Activated T-cell treated with anti-CD3 and anti-CD28 coated beads, Interleukin-2, amount 50 U/mL, for 72 hours (primary cell): Measurements from ENCODE around the gene PLCG1. TPM values are rescaled to one million over a fixed set of nuclear protein-coding genes. Genes with fewer than 3 reads are reported as not detected.

ENCODE experiments used
- ATAC-seq, 2 donors: fragments of 150-1000 bp; cut with Tn5 transposase; replicated peaks in 1 of 2; 2 replicates each; pipeline ENCODE4 v1.10.0; 2021; ENCODE audit warnings: moderate library complexity in 2 of 2, mild to moderate bottlenecking in 1 of 2
- DNase-seq, 2 donors: peaks; one replicate each; pipeline ENCODE4 v3.0.0; 2021 to 2022; ENCODE audit warnings: mixed read lengths in 1 of 2
- H3K27ac Mint-ChIP-seq: one replicate; pipeline ENCODE4 v1.8.0; 2022; ENCODE audit warnings: mild to moderate bottlenecking, moderate library complexity, mixed read lengths
- H3K27me3 Mint-ChIP-seq: one replicate; pipeline ENCODE4 v1.8.0; 2022; ENCODE audit warnings: low read depth, mixed read lengths
- H3K36me3 Mint-ChIP-seq, 2 donors: one replicate each; pipeline ENCODE4 v1.8.0; 2022; ENCODE audit warnings: mixed read lengths in 2 of 2, mild to moderate bottlenecking in 1 of 2; ENCODE audit not compliant: insufficient read depth in 2 of 2
- H3K4me1 Mint-ChIP-seq: one replicate; pipeline ENCODE4 v1.8.0; 2022; ENCODE audit warnings: low read depth, mixed read lengths
- H3K4me3 Mint-ChIP-seq, 2 donors: one replicate each; pipeline ENCODE4 v1.8.0; 2022; ENCODE audit warnings: mild to moderate bottlenecking in 2 of 2, mixed read lengths in 2 of 2, moderate library complexity in 2 of 2
- H3K9me3 Mint-ChIP-seq, 2 donors: one replicate each; pipeline ENCODE4 v1.8.0; 2022; ENCODE audit warnings: mixed read lengths in 2 of 2
- total RNA-seq, 2 donors: library from RNA; stranded (reverse); gene quantifications; one replicate each; pipeline ENCODE4 v1.2.3, GENCODE V29; 2022

The PLCG1 gene
- 100 to 1,000 TPM; 177 to 221 TPM for total RNA-seq

GRCh38 chr20:41136680-41137613, at the start of gene PLCG1:
Gene PLCG1, plus strand, starts transcription at chr20:41137543. Its CDS starts 99 bp downstream, at chr20:41137642.
- Mint-ChIP-seq H3K4me3 (peak within 1 kb of the TSS; percentile 85 to 86), H3K36me3 (no peaks in the 10 kb centered on the region), H3K27me3 (no peaks in the 10 kb centered on the region), H3K9me3 (no peaks in the 10 kb centered on the region), H3K27ac (peak within 1 kb of the TSS; percentile 91), H3K4me1 (peaks cover 79% of the 10 kb centered on the region)
- ATAC-seq (peak; percentile 65 to 70), DNase-seq (peak; percentile 89 to 91)

DNA sequence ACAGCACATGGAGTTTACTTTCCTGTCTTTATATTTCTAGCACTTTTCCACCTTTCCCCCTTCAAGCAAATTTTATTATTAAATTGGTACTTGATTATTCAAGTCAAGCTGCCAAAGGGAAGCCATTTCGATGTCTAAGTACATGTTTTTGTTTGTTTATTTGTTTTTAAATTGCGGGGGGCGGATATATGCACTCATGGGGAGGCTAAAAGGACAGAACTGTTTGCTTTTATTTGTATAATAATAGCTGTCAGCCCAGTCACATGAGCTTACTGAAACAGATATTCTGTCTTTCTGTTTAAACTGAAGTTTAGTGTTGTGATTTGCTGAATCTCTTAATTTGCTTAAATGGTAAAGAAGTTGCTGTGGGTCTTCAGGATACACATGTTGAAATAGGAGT, 49.6 kb upstream of the PLCG1 start:
- Mint-ChIP-seq H3K36me3 (peaks cover 6 to 24% of the 10 kb centered on the region in 2 donors), H3K27ac (peak overlapping the region; percentile 31), H3K4me3 (no peak overlapping the region), H3K4me1 (peaks cover 17% of the 10 kb centered on the region), H3K9me3 (no peaks in the 10 kb centered on the region), H3K27me3 (no peaks in the 10 kb centered on the region)
- no peak for ATAC-seq
- DNase-seq: no peak

DNA sequence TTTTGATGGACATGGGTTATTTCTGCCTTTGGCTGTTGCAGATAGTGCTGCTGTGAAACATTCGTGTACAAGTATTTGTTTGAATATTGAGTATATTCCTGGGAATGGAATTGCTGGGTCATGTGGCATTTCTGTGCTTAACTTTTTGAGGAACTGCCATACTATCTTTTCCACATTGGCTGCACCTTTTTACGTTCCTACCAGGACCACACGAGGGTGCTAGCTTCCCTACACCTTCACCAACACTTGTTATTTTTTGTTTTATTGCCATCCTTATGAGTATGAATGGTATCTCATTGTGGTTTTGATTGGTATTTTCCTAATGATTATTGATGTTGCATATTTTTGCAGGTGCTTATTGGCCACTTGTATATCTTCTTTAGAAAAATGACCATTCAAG, 47.8 kb upstream of the PLCG1 start:
- H3K9me3 Mint-ChIP-seq: no peaks in the 10 kb centered on the region
- H3K27me3 Mint-ChIP-seq: no peaks in the 10 kb centered on the region
- no peak overlapping the region for H3K27ac Mint-ChIP-seq
- no peak overlapping the region for H3K4me3 Mint-ChIP-seq
- ATAC-seq (no peak), DNase-seq (no peak)
- peaks cover 19% of the 10 kb centered on the region for H3K4me1 Mint-ChIP-seq
- H3K36me3 Mint-ChIP-seq: peaks cover 10 to 21% of the 10 kb centered on the region in 2 donors

- no peak overlapping the region for H3K27ac Mint-ChIP-seq
- no peaks in the 10 kb centered on the region for H3K27me3 Mint-ChIP-seq
- H3K9me3 Mint-ChIP-seq: no peaks in the 10 kb centered on the region
- peaks cover 8% of the 10 kb centered on the region for H3K4me1 Mint-ChIP-seq
- no peak overlapping the region for H3K4me3 Mint-ChIP-seq
- ATAC-seq (no peak), DNase-seq (no peak)
- H3K36me3 Mint-ChIP-seq: peaks cover 8 to 24% of the 10 kb centered on the region in 2 donors
Observed at GRCh38 chr20:41091927-41092326, 45.4 kb upstream of the PLCG1 start.

DNA sequence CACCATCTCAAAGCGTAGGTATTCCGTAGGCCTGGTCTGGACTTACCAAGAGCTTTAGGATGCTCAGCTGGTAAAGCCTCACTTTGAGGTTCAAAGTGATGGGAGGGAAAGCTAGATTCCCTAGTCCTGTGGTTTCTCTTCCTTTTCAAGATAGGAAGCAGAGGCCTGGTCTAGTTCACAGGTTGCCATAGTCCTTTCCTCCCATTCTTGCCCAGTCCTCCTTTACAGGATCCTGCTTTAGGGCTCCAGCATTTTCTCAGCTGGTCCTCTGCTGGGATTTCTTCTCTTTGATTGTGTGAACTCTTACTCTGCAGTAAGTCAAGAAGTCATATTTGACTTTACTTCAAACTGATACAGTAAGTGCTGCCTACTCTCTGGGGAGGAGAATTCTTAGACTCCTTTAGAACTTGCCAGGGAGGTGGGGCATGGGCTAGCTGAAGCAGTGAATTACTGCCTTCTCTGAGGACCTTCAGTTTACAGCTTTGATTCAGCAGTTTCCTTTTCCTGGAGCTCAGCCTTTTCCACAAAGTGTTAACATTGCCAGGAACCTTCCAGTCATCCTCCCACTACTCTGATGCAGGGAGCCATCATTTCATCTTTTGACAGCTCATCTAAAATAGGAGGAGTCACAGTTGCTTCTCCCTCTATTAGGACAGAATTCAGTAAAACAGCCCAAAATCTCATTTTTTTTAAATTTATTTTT, 42.8 kb upstream of the PLCG1 start:
- no peaks in the 10 kb centered on the region for H3K27me3 Mint-ChIP-seq
- peaks cover 13 to 40% of the 10 kb centered on the region in 2 donors for H3K36me3 Mint-ChIP-seq
- H3K27ac Mint-ChIP-seq: peak overlapping the region; percentile 85
- peak overlapping the region in 1 of 2 donors; percentile 15 for H3K4me3 Mint-ChIP-seq
- H3K4me1 Mint-ChIP-seq: peaks cover 5% of the 10 kb centered on the region
- peak; percentile 32 to 86 for ATAC-seq
- H3K9me3 Mint-ChIP-seq: no peaks in the 10 kb centered on the region
- DNase-seq: peak in 1 of 2 donors; percentile 21

- peak; percentile 43 to 49 for DNase-seq
- H3K27ac Mint-ChIP-seq: peak overlapping the region; percentile 63
- peaks cover 5% of the 10 kb centered on the region for H3K4me1 Mint-ChIP-seq
- peak; percentile 36 to 50 for ATAC-seq
- H3K27me3 Mint-ChIP-seq: no peaks in the 10 kb centered on the region
- no peak overlapping the region for H3K4me3 Mint-ChIP-seq
- H3K9me3 Mint-ChIP-seq: no peaks in the 10 kb centered on the region
- H3K36me3 Mint-ChIP-seq: peaks cover 16 to 46% of the 10 kb centered on the region in 2 donors
Observed at GRCh38 chr20:41095110-41095969, 42.0 kb upstream of the PLCG1 start.

DNA sequence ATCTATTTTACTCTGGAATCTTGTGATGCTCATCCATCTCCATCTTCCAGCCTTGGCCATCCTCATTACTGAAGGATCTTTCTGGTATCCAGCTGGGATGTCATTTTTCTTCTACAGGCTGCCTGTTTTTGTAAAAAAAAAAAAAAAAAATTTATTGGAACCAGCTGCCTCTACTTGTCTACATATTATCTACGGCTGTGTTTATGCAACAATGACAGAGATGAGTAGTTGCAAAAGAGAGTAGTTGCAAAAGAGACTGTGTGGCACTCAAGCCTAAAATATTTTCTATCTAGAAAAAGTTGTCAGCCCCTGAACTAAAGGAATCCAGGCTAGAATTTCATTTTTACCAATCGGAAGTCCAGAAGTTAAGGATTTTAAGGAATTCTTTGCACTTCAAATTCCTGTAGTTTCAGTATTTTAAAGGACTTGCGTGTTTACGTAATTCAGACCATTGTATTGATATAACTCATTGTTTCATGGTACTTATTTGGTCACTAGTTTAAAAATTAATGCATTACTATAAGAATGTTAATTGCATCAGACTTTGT, 38.6 kb upstream of the PLCG1 start:
- no peaks in the 10 kb centered on the region for H3K27me3 Mint-ChIP-seq
- H3K9me3 Mint-ChIP-seq: no peaks in the 10 kb centered on the region
- peaks cover 12 to 45% of the 10 kb centered on the region in 2 donors for H3K36me3 Mint-ChIP-seq
- peaks cover 5% of the 10 kb centered on the region for H3K4me1 Mint-ChIP-seq
- DNase-seq (no peak), ATAC-seq (no peak)
- H3K4me3 Mint-ChIP-seq: no peak overlapping the region
- no peak overlapping the region for H3K27ac Mint-ChIP-seq

- no peak overlapping the region for H3K27ac Mint-ChIP-seq
Observed at GRCh38 chr20:41100001-41100480, 37.3 kb upstream of the PLCG1 start.

GRCh38 chr20:41101660-41102059, 35.7 kb upstream of the PLCG1 start:
- H3K9me3 Mint-ChIP-seq: no peaks in the 10 kb centered on the region
- H3K36me3 Mint-ChIP-seq: peaks cover 15 to 38% of the 10 kb centered on the region in 2 donors
- H3K4me1 Mint-ChIP-seq: no peaks in the 10 kb centered on the region
- ATAC-seq: no peak
- no peak for DNase-seq
- H3K27ac Mint-ChIP-seq: no peak overlapping the region
- H3K27me3 Mint-ChIP-seq: no peaks in the 10 kb centered on the region
- H3K4me3 Mint-ChIP-seq: no peak overlapping the region

More at GRCh38 chr20:41100001-41100480, 37.3 kb upstream of the PLCG1 start:
- Mint-ChIP-seq H3K27me3 (no peaks in the 10 kb centered on the region), H3K36me3 (peaks cover 15 to 44% of the 10 kb centered on the region in 2 donors), H3K4me1 (no peaks in the 10 kb centered on the region), H3K4me3 (no peak overlapping the region), H3K9me3 (no peaks in the 10 kb centered on the region)
- no peak for DNase-seq
- ATAC-seq: no peak

DNA sequence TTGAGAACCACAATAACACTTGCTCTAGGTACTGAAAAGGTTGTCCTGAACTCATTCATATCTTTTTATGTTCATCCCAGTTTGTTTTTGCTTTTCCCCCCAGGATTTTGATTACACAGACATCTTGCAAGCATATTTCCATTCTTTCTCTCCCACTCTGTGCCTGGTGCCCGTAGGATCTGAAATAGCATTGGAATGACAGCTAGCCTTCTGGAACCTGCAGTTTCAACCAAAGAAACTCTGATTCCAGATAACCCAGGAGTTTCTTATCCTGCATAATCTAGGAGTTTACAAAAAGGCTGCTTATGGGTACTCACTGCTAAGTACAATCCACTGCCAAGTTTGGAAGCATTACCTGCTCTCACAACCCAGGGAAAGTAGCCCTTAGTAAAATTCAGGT, 28.8 kb upstream of the PLCG1 start:
- Mint-ChIP-seq H3K36me3 (peaks cover 5 to 25% of the 10 kb centered on the region in 2 donors), H3K9me3 (no peaks in the 10 kb centered on the region), H3K4me1 (no peaks in the 10 kb centered on the region), H3K27ac (peak overlapping the region; percentile 63), H3K4me3 (no peak overlapping the region), H3K27me3 (no peaks in the 10 kb centered on the region)
- DNase-seq (no peak), ATAC-seq (no peak)

GRCh38 chr20:41110012-41110411, 27.3 kb upstream of the PLCG1 start:
- peak overlapping the region; percentile 82 for H3K27ac Mint-ChIP-seq
- no peaks in the 10 kb centered on the region for H3K27me3 Mint-ChIP-seq
- no peaks in the 10 kb centered on the region for H3K9me3 Mint-ChIP-seq
- no peaks in the 10 kb centered on the region for H3K4me1 Mint-ChIP-seq
- DNase-seq (no peak), ATAC-seq (no peak)
- peaks cover 2 to 28% of the 10 kb centered on the region in 2 donors for H3K36me3 Mint-ChIP-seq
- no peak overlapping the region for H3K4me3 Mint-ChIP-seq

- ATAC-seq (peak; percentile 22 to 53), DNase-seq (no peak)
- H3K9me3 Mint-ChIP-seq: no peaks in the 10 kb centered on the region
- H3K27me3 Mint-ChIP-seq: no peaks in the 10 kb centered on the region
- no peak overlapping the region for H3K4me3 Mint-ChIP-seq
- H3K4me1 Mint-ChIP-seq: no peaks in the 10 kb centered on the region
- H3K27ac Mint-ChIP-seq: peak overlapping the region; percentile 33
- H3K36me3 Mint-ChIP-seq: peaks cover 2 to 33% of the 10 kb centered on the region in 2 donors
Observed at GRCh38 chr20:41110930-41111577, 26.3 kb upstream of the PLCG1 start.
